ENCODE data around the gene DNAJC24.

The DNAJC24 gene

GRCh38 chr11:31474083-31474482 lies 104.4 kb downstream of the DNAJC24 start:
- Histone ChIP-seq H3K4me2 (ENCODE audit: insufficient read depth, low read length) (no peak overlapping the region), H3K9ac (ENCODE audit: low read depth, low read length) (no peak overlapping the region), H3K9me3 (ENCODE audit: insufficient read depth, low read length, severe bottlenecking) (no peaks in the 10 kb centered on the region), H3K27me3 (ENCODE audit: insufficient read depth, low read length, poor library complexity) (no peaks in the 10 kb centered on the region), H3K27ac (ENCODE audit: low read length) (no peak overlapping the region), H3K36me3 (ENCODE audit: insufficient read depth, low read length) (no peaks in the 10 kb centered on the region), H3K4me1 (ENCODE audit: insufficient read depth, low read length) (no peaks in the 10 kb centered on the region), H2AFZ (ENCODE audit: low read depth, low read length) (no peak overlapping the region), H4K20me1 (ENCODE audit: insufficient read depth, low read length) (peaks cover 6% of the 10 kb centered on the region; the same call in 1 of the 2 replicates), H3K79me2 (ENCODE audit: insufficient read depth, low read length) (peaks cover 8% of the 10 kb centered on the region; the same call in 1 of the 2 replicates), H3K4me3 (ENCODE audit: low read depth in 1 of 2, low read length in 2 of 2) (no peak overlapping the region)
- DNase-seq (no peak), ATAC-seq (ENCODE audit: insufficient read depth, low read depth) (no peak)
- TF ChIP-seq CTCF (IDR thresholded peaks at IDR 0.05; ENCODE audit: borderline replicate concordance, extremely low read depth, low read length, poor library complexity, severe bottlenecking) (no peak), EZH2 (IDR thresholded peaks at IDR 0.05; ENCODE audit: borderline replicate concordance, low read depth, low read length, severe bottlenecking) (no peak)

DNA sequence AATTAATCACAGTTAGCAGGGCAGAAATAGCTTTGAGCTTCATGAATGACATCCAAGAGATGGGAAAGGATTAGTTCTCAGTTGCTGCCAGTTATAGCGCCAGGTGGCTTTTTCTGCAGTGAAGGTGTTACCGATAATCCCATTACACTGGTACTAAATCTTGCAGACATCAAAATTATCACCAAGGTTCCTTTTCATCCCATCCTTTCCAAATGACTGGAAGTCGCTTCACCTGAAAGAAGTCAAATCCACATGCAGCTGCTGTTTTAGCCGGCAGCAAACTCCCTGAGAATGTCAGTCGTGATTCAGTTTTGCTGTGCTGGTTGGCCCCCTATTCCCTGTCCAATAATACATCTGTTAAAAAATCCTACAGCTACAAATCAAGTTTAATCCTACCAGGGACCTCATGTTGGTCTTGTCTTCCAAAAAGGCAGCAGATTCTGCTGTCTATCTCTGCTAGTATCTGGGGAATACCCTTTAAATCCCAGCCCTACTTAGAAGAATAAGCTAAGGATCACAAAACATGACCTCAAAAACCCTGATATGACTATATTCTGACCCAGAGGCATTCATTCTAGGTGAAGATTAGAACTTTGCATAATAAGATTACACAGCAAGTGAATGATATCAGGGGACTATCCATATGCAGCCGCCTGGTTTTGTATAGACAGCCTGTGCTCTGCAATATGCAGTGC lies 108.0 kb downstream of the DNAJC24 start:
- Histone ChIP-seq H3K9me3 (ENCODE audit: insufficient read depth, low read length, severe bottlenecking) (no peaks in the 10 kb centered on the region), H3K79me2 (ENCODE audit: insufficient read depth, low read length) (peaks cover 27% of the 10 kb centered on the region), H4K20me1 (ENCODE audit: insufficient read depth, low read length) (peaks cover 6% of the 10 kb centered on the region; the same call in 1 of the 2 replicates), H3K9ac (ENCODE audit: low read depth, low read length) (no peak overlapping the region), H3K4me3 (ENCODE audit: low read depth in 1 of 2, low read length in 2 of 2) (no peak overlapping the region), H3K4me2 (ENCODE audit: insufficient read depth, low read length) (no peak overlapping the region), H3K4me1 (ENCODE audit: insufficient read depth, low read length) (no peaks in the 10 kb centered on the region), H2AFZ (ENCODE audit: low read depth, low read length) (no peak overlapping the region), H3K36me3 (ENCODE audit: insufficient read depth, low read length) (no peaks in the 10 kb centered on the region), H3K27ac (ENCODE audit: low read length) (no peak overlapping the region), H3K27me3 (ENCODE audit: insufficient read depth, low read length, poor library complexity) (no peaks in the 10 kb centered on the region)
- TF ChIP-seq CTCF (IDR thresholded peaks at IDR 0.05; ENCODE audit: borderline replicate concordance, extremely low read depth, low read length, poor library complexity, severe bottlenecking) (no peak), EZH2 (IDR thresholded peaks at IDR 0.05; ENCODE audit: borderline replicate concordance, low read depth, low read length, severe bottlenecking) (no peak)
- ATAC-seq (ENCODE audit: insufficient read depth, low read depth), result no peak
- DNase-seq, result no peak

DNA sequence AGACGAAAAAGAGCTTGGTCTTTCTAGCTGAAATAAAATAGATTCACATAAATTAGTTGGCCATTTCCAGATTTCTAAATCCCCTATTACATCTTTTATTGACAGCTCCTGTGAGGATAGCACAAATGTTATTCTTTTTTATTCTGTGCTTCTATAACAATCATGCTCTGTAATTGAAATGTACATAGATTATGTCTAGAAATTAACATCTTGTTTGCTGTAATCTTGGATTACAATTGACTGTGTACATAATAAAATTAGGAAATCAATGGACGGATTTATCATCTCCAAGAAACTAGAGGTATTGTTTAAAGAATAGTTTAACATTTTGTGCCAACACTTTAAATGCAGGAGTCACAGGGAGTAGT lies 108.5 kb downstream of the DNAJC24 start:
- H3K9me3 ChIP-seq (ENCODE audit: insufficient read depth, low read length, severe bottlenecking), result no peaks in the 10 kb centered on the region
- H3K9ac ChIP-seq (ENCODE audit: low read depth, low read length), result no peak overlapping the region
- no peak overlapping the region for H3K4me2 ChIP-seq (ENCODE audit: insufficient read depth, low read length)
- TF ChIP-seq CTCF (IDR thresholded peaks at IDR 0.05; ENCODE audit: borderline replicate concordance, extremely low read depth, low read length, poor library complexity, severe bottlenecking) (no peak), EZH2 (IDR thresholded peaks at IDR 0.05; ENCODE audit: borderline replicate concordance, low read depth, low read length, severe bottlenecking) (no peak)
- H3K4me1 ChIP-seq (ENCODE audit: insufficient read depth, low read length), result no peaks in the 10 kb centered on the region
- H3K36me3 ChIP-seq (ENCODE audit: insufficient read depth, low read length), result no peaks in the 10 kb centered on the region
- H4K20me1 ChIP-seq (ENCODE audit: insufficient read depth, low read length), result peaks cover 6% of the 10 kb centered on the region; the same call in 1 of the 2 replicates
- DNase-seq (no peak), ATAC-seq (ENCODE audit: insufficient read depth, low read depth) (no peak)
- no peak overlapping the region for H3K4me3 ChIP-seq (ENCODE audit: low read depth in 1 of 2, low read length in 2 of 2)
- no peak overlapping the region for H3K27ac ChIP-seq (ENCODE audit: low read length)
- H3K27me3 ChIP-seq (ENCODE audit: insufficient read depth, low read length, poor library complexity), result no peaks in the 10 kb centered on the region
- peaks cover 27% of the 10 kb centered on the region for H3K79me2 ChIP-seq (ENCODE audit: insufficient read depth, low read length)
- H2AFZ ChIP-seq (ENCODE audit: low read depth, low read length), result no peak overlapping the region
